SH-SY5Y (cell line): Measurements from ENCODE around the gene CPLX1.

Source experiments
- GATA2 ChIP-seq: IDR thresholded peaks from 2 replicates; pipeline ENCODE4 v1.6.1; 2011; ENCODE audit warnings: mild to moderate bottlenecking, low read depth, low read length
- GATA3 ChIP-seq: IDR thresholded peaks from 2 replicates; pipeline ENCODE4 v1.6.1; 2011; ENCODE audit warnings: low read depth, mild to moderate bottlenecking, low read length, moderate library complexity

GRCh38 chr4:780716-781492 lies 45.0 kb downstream of the CPLX1 start:
- no peak for TF ChIP-seq GATA2
- no peak for TF ChIP-seq GATA3
